Peyer's patch (tissue), 4 donors: ENCODE data around the gene SLC14A1.

Experiments used
- POLR2A ChIP-seq, 2 donors: fragments of 450-650 bp; IDR thresholded peaks; one replicate each; pipeline ENCODE4 v1.5.1; 2017; ENCODE audit warnings: antibody characterized with exemption in 2 of 2, mild to moderate bottlenecking in 2 of 2, moderate library complexity in 2 of 2
- TF ChIP-seq, protein P1 (sequence below), 6 experiments: fragments of 450-650 bp in 4 of 6; fragments of 200-600 bp in 2 of 6; sonication (generic) in 1 of 6; IDR thresholded peaks; one replicate each; pipeline ENCODE4 v1.5.1; 2017 to 2019; ENCODE audit warnings: antibody characterized with exemption in 6 of 6, mild to moderate bottlenecking in 3 of 6, moderate library complexity in 1 of 6

DNA sequence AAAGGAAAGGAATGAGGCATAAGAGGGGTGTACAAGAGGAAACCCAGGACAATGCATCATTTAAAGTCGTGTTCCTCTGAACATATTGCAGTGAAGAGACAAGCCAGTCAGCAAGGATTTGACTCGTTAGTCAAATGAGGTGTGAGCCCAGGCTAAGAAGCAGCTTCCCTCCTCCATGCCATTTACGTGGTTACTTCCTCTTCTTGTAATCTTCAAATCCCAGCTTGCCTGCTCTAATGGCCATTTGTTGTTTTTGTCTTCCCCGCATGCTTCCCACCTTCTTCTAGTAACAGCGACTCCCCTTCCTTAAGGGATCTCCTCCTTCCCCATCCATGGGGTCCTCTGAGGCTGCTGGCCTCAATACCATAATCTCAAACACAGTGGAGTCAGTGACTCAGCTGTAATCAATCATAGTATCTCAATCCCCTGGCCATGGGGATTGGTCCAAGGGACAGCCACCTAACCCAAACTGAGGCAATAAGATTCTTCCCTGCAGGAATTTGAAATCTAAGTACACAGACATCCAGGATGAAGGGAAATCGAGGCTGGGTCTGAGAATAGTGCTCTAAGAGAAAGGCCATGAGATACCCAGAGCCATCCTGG, 37.6 kb downstream of the SLC14A1 start:
- TF ChIP-seq, protein P1, sequence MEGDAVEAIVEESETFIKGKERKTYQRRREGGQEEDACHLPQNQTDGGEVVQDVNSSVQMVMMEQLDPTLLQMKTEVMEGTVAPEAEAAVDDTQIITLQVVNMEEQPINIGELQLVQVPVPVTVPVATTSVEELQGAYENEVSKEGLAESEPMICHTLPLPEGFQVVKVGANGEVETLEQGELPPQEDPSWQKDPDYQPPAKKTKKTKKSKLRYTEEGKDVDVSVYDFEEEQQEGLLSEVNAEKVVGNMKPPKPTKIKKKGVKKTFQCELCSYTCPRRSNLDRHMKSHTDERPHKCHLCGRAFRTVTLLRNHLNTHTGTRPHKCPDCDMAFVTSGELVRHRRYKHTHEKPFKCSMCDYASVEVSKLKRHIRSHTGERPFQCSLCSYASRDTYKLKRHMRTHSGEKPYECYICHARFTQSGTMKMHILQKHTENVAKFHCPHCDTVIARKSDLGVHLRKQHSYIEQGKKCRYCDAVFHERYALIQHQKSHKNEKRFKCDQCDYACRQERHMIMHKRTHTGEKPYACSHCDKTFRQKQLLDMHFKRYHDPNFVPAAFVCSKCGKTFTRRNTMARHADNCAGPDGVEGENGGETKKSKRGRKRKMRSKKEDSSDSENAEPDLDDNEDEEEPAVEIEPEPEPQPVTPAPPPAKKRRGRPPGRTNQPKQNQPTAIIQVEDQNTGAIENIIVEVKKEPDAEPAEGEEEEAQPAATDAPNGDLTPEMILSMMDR (IDR thresholded peaks at IDR 0.05), result no peak
- TF ChIP-seq POLR2A (IDR thresholded peaks at IDR 0.05), result no peak
